HAP-1 (cell line): ENCODE measurements around the gene MST1.

Source experiments
- DNase-seq, 2 experiments: peaks; one replicate each; pipeline ENCODE4 v3.0.0-alpha.2; 2016 to 2020; ENCODE audit warnings: low spot score in 2 of 2
- H3K27me3 ChIP-seq: fragments of 250-450 bp; sonication (Bioruptor Pico); 2 replicates; pipeline ENCODE4 v1.5.1; 2020; ENCODE audit warnings: low read depth, mild to moderate bottlenecking, moderate library complexity
- H3K36me3 ChIP-seq: fragments of 250-450 bp; sonication (Bioruptor Pico); replicated peaks from 2 replicates; pipeline ENCODE4 v1.5.1; 2020; ENCODE audit warnings: mild to moderate bottlenecking
- H3K4me1 ChIP-seq: fragments of 250-450 bp; sonication (Bioruptor Pico); 2 replicates; pipeline ENCODE4 v1.5.1; 2020; ENCODE audit warnings: mild to moderate bottlenecking
- H3K4me3 ChIP-seq: fragments of 250-450 bp; sonication (Bioruptor Pico); 2 replicates; pipeline ENCODE4 v1.5.1; 2020; ENCODE audit warnings: mild to moderate bottlenecking, moderate library complexity
- H3K9me3 ChIP-seq: fragments of 250-450 bp; sonication (Bioruptor Pico); 2 replicates; pipeline ENCODE4 v1.5.1; 2020; ENCODE audit warnings: mild to moderate bottlenecking, moderate library complexity
- in situ Hi-C: fragments of 300-500 bp; cut with MboI; formaldehyde crosslinking; loops from 3 replicates; pipeline ENCODE4 v1.14.3; 2020; ENCODE audit warnings: low sequenced_read_pairs, inconsistent platforms, mixed read lengths

Gene MST1

GRCh38 chr3:49657208-49657915 is 31.9 kb downstream of the MST1 start:
- DNase-seq = no peak
- no peaks in the 10 kb centered on the region for H3K4me1 ChIP-seq
- no peaks in the 10 kb centered on the region for H3K9me3 ChIP-seq
- in situ Hi-C loops = no loop called here
- H3K4me3 ChIP-seq = no peak overlapping the region
- no peaks in the 10 kb centered on the region for H3K36me3 ChIP-seq
- H3K27me3 ChIP-seq = no peaks in the 10 kb centered on the region

- no peaks in the 10 kb centered on the region for H3K36me3 ChIP-seq
- H3K27me3 ChIP-seq = no peaks in the 10 kb centered on the region
- in situ Hi-C loops = no loop called here
- H3K4me3 ChIP-seq = no peak overlapping the region
- no peak for DNase-seq
- H3K4me1 ChIP-seq = no peaks in the 10 kb centered on the region
- H3K9me3 ChIP-seq = no peaks in the 10 kb centered on the region
Observed at GRCh38 chr3:49656541-49657112, 32.6 kb downstream of the MST1 start.

- Histone ChIP-seq H3K4me1 (no peaks in the 10 kb centered on the region), H3K27me3 (no peaks in the 10 kb centered on the region), H3K9me3 (no peaks in the 10 kb centered on the region), H3K4me3 (no peak overlapping the region), H3K36me3 (no peaks in the 10 kb centered on the region)
- in situ Hi-C loops = no loop called here
- DNase-seq = no peak
Observed at GRCh38 chr3:49655731-49656285, 33.5 kb downstream of the MST1 start.

- in situ Hi-C loops = no loop called here
- Histone ChIP-seq H3K27me3 (no peaks in the 10 kb centered on the region), H3K9me3 (no peaks in the 10 kb centered on the region), H3K4me1 (no peaks in the 10 kb centered on the region), H3K4me3 (no peak overlapping the region), H3K36me3 (no peaks in the 10 kb centered on the region)
- DNase-seq = no peak
Observed at GRCh38 chr3:49654955-49655556, 34.2 kb downstream of the MST1 start.

- Histone ChIP-seq H3K4me3 (no peak overlapping the region), H3K4me1 (no peaks in the 10 kb centered on the region), H3K36me3 (no peaks in the 10 kb centered on the region), H3K27me3 (no peaks in the 10 kb centered on the region), H3K9me3 (no peaks in the 10 kb centered on the region)
- in situ Hi-C loops = no loop called here
- no peak for DNase-seq
Observed at GRCh38 chr3:49654176-49654825, 35.0 kb downstream of the MST1 start.

- Histone ChIP-seq H3K4me1 (no peaks in the 10 kb centered on the region), H3K36me3 (no peaks in the 10 kb centered on the region), H3K27me3 (no peaks in the 10 kb centered on the region), H3K9me3 (no peaks in the 10 kb centered on the region), H3K4me3 (no peak overlapping the region)
- in situ Hi-C loops = no loop called here
- no peak for DNase-seq
Observed at GRCh38 chr3:49653621-49654020, 35.7 kb downstream of the MST1 start.

- no peaks in the 10 kb centered on the region for H3K36me3 ChIP-seq
- no peak for DNase-seq
- H3K4me1 ChIP-seq = no peaks in the 10 kb centered on the region
- H3K4me3 ChIP-seq = no peak overlapping the region
- in situ Hi-C loops = no loop called here
- no peaks in the 10 kb centered on the region for H3K27me3 ChIP-seq
- no peaks in the 10 kb centered on the region for H3K9me3 ChIP-seq
Observed at GRCh38 chr3:49652903-49653415, 36.3 kb downstream of the MST1 start.

GRCh38 chr3:49652218-49652902 is 36.9 kb downstream of the MST1 start:
- no peaks in the 10 kb centered on the region for H3K9me3 ChIP-seq
- no peaks in the 10 kb centered on the region for H3K36me3 ChIP-seq
- no peaks in the 10 kb centered on the region for H3K27me3 ChIP-seq
- in situ Hi-C loops = no loop called here
- H3K4me3 ChIP-seq = no peak overlapping the region
- DNase-seq = no peak
- no peaks in the 10 kb centered on the region for H3K4me1 ChIP-seq

- no peaks in the 10 kb centered on the region for H3K9me3 ChIP-seq
- no peak for DNase-seq
- in situ Hi-C loops = no loop called here
- H3K4me1 ChIP-seq = no peaks in the 10 kb centered on the region
- no peaks in the 10 kb centered on the region for H3K36me3 ChIP-seq
- H3K4me3 ChIP-seq = no peak overlapping the region
- no peaks in the 10 kb centered on the region for H3K27me3 ChIP-seq
Observed at GRCh38 chr3:49650637-49651036, 38.6 kb downstream of the MST1 start.

- in situ Hi-C loops = no loop called here
- H3K9me3 ChIP-seq = no peaks in the 10 kb centered on the region
- DNase-seq = no peak
- no peak overlapping the region for H3K4me3 ChIP-seq
- no peaks in the 10 kb centered on the region for H3K4me1 ChIP-seq
- H3K27me3 ChIP-seq = no peaks in the 10 kb centered on the region
- H3K36me3 ChIP-seq = no peaks in the 10 kb centered on the region
Observed at GRCh38 chr3:49650177-49650576, 39.1 kb downstream of the MST1 start.

- DNase-seq = no peak
- in situ Hi-C loops = no loop called here
- H3K9me3 ChIP-seq = no peaks in the 10 kb centered on the region
- no peaks in the 10 kb centered on the region for H3K4me1 ChIP-seq
- H3K4me3 ChIP-seq = no peak overlapping the region
- no peaks in the 10 kb centered on the region for H3K27me3 ChIP-seq
- H3K36me3 ChIP-seq = no peaks in the 10 kb centered on the region
Observed at GRCh38 chr3:49649576-49649975, 39.7 kb downstream of the MST1 start.

- Histone ChIP-seq H3K27me3 (no peaks in the 10 kb centered on the region), H3K9me3 (no peaks in the 10 kb centered on the region), H3K4me1 (no peaks in the 10 kb centered on the region), H3K4me3 (no peak overlapping the region), H3K36me3 (no peaks in the 10 kb centered on the region)
- in situ Hi-C loops = no loop called here
- DNase-seq = no peak
Observed at GRCh38 chr3:49648354-49649019, 40.8 kb downstream of the MST1 start.

- Histone ChIP-seq H3K27me3 (no peaks in the 10 kb centered on the region), H3K36me3 (no peaks in the 10 kb centered on the region), H3K4me1 (no peaks in the 10 kb centered on the region), H3K9me3 (no peaks in the 10 kb centered on the region), H3K4me3 (no peak overlapping the region)
- in situ Hi-C loops = no loop called here
- no peak for DNase-seq
Observed at GRCh38 chr3:49647741-49648140, 41.5 kb downstream of the MST1 start.
